ENCODE measurements around the gene PDIA6.

The PDIA6 gene

DNA sequence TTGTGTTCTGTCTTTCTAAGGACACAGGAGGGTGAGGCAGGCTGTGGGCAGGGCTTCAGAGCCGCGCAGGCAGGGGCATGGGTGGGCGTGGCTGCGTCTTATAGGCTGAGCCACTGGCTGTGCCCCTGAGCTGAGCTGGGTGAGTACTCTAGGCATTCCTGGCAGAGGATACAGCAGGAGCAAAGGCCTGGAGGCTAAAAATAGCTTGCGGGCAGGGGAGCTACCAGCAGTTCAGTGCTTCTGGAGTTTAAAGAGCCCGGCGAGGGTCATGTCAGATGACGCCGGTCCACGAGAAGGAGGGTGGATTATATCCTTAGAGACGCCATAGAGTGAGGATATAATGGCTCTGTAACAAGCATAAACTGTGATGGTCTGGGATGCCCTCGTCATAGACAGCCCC is 31.5 kb upstream of the PDIA6 start:
- Histone ChIP-seq H3K9ac (ENCODE audit: low read length) (no peak overlapping the region), H3K27me3 (replicated peaks; ENCODE audit: control insufficient read depth, insufficient read depth, low read length) (peaks cover 38% of the 10 kb centered on the region), H3K9me3 (ENCODE audit: control insufficient read depth, low read length) (peaks cover 37% of the 10 kb centered on the region), H3K4me3 (ENCODE audit: low read length) (no peak overlapping the region), H3K4me1 (ENCODE audit: control insufficient read depth, insufficient read depth, low read length) (no peaks in the 10 kb centered on the region), H3K36me3 (ENCODE audit: control insufficient read depth, insufficient read depth, low read length, severe bottlenecking) (no peaks in the 10 kb centered on the region)
- peak; percentile 80 for DNase-seq (ENCODE audit: low read depth)

DNA sequence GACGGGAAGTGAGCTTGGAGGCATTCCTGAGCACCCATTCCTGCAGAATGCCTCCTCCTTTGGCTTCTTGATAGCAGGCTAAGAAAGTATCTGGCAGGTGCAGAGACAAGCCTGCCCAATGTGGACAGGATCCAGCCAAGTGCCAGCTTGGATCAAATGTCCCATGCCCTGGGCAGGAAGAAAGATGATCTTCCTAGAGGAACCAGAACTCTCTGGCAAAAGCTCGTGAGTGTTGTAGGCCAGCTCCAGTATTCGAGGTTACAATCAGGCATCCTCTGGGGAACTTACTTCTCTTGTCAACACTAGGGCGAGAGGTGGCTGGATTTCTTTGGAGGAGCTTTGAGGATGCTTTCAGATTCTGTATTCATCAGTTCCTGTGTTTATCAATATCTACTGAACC is 29.9 kb upstream of the PDIA6 start:
- no peaks in the 10 kb centered on the region for H3K4me1 ChIP-seq (ENCODE audit: control insufficient read depth, insufficient read depth, low read length)
- no peak overlapping the region for H3K4me3 ChIP-seq (ENCODE audit: low read length)
- peaks cover 37% of the 10 kb centered on the region for H3K9me3 ChIP-seq (ENCODE audit: control insufficient read depth, low read length)
- H3K27me3 ChIP-seq (replicated peaks; ENCODE audit: control insufficient read depth, insufficient read depth, low read length): peaks cover 42% of the 10 kb centered on the region
- no peak for DNase-seq (ENCODE audit: low read depth)
- H3K9ac ChIP-seq (ENCODE audit: low read length): no peak overlapping the region
- H3K36me3 ChIP-seq (ENCODE audit: control insufficient read depth, insufficient read depth, low read length, severe bottlenecking): no peaks in the 10 kb centered on the region

DNA sequence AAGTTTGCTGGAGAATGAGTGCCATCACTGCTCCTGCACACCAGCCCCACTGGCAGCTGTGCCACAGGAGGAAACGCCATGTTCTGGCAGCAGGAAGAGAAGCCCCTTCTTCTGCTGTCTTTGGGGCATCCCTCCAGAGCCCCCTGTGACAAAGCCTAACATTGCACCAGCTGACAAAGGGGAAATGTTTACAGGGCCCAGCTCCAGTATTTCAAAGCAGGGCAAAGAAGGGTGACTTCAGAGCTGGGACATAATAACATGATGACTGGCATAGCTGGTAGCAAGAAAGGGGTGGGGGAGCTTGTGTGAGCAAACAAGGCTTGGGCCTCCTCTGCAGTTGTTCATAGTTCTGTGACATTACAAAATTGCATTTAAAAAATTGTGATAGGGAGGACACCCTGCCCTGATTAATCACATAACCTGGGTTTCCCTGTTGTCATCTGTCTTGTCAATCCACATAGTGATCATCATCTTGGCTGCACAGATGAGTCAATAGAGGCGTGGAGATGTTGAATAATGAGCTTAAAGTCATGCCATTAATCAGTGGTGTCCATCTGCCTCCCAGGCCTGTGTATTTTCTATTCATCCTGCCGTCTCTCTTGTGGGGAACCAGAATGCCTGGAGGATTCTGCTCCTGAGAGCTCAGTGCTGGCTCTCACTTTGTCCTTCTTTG is 29.1 kb upstream of the PDIA6 start:
- H3K27me3 ChIP-seq (replicated peaks; ENCODE audit: control insufficient read depth, insufficient read depth, low read length): peaks cover 50% of the 10 kb centered on the region
- H3K9ac ChIP-seq (ENCODE audit: low read length): no peak overlapping the region
- no peaks in the 10 kb centered on the region for H3K4me1 ChIP-seq (ENCODE audit: control insufficient read depth, insufficient read depth, low read length)
- DNase-seq (ENCODE audit: low read depth): no peak
- H3K9me3 ChIP-seq (ENCODE audit: control insufficient read depth, low read length): peaks cover 37% of the 10 kb centered on the region
- H3K4me3 ChIP-seq (ENCODE audit: low read length): no peak overlapping the region
- H3K36me3 ChIP-seq (ENCODE audit: control insufficient read depth, insufficient read depth, low read length, severe bottlenecking): no peaks in the 10 kb centered on the region

DNA sequence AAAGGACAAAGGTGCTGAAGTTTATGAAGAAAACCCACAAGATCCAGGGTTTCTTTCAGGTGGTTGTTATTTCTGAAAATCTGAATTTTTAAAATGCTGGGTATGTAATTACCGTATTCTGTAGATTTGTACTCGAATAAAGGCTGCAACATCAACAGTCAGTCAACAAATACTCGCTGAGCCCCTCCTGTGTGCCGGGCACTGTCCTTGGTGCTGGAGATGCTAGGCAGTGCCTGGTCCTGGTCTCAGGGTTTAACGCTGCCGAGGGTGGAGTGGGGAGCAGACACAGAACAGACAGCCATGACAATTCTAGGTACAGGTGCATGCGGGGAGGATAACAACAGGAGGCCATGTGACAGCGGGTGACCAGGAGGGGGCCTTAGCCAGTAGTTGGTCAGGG is 27.2 kb upstream of the PDIA6 start:
- H3K36me3 ChIP-seq (ENCODE audit: control insufficient read depth, insufficient read depth, low read length, severe bottlenecking): no peaks in the 10 kb centered on the region
- H3K9me3 ChIP-seq (ENCODE audit: control insufficient read depth, low read length): peaks cover 37% of the 10 kb centered on the region
- H3K9ac ChIP-seq (ENCODE audit: low read length): no peak overlapping the region
- H3K4me1 ChIP-seq (ENCODE audit: control insufficient read depth, insufficient read depth, low read length): no peaks in the 10 kb centered on the region
- peak; percentile 48 for DNase-seq (ENCODE audit: low read depth)
- H3K4me3 ChIP-seq (ENCODE audit: low read length): no peak overlapping the region
- H3K27me3 ChIP-seq (replicated peaks; ENCODE audit: control insufficient read depth, insufficient read depth, low read length): peaks cover 45% of the 10 kb centered on the region

DNA sequence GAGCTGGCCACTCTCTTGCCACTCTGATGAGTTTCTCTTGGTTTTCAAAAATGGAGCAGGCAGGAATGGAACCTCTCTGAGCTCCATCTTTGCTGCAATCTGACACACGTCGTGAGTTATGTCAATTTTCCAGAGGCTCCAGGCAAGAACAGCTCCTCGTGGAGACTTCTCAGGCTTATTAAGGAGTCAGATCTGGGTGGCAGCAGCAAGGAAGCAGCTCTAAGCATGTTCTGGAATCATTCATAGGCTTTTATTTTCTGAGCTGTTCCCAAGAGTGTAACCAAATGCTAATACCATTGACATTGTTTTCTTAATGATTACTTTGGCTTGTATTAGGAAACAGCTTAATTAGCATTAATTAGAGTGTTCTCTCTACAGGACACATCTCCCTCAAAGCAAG is 26.1 kb upstream of the PDIA6 start:
- no peak for DNase-seq (ENCODE audit: low read depth)
- peaks cover 36% of the 10 kb centered on the region for H3K9me3 ChIP-seq (ENCODE audit: control insufficient read depth, low read length)
- no peak overlapping the region for H3K4me3 ChIP-seq (ENCODE audit: low read length)
- no peak overlapping the region for H3K9ac ChIP-seq (ENCODE audit: low read length)
- H3K27me3 ChIP-seq (replicated peaks; ENCODE audit: control insufficient read depth, insufficient read depth, low read length): peaks cover 45% of the 10 kb centered on the region
- H3K4me1 ChIP-seq (ENCODE audit: control insufficient read depth, insufficient read depth, low read length): no peaks in the 10 kb centered on the region
- no peaks in the 10 kb centered on the region for H3K36me3 ChIP-seq (ENCODE audit: control insufficient read depth, insufficient read depth, low read length, severe bottlenecking)

DNA sequence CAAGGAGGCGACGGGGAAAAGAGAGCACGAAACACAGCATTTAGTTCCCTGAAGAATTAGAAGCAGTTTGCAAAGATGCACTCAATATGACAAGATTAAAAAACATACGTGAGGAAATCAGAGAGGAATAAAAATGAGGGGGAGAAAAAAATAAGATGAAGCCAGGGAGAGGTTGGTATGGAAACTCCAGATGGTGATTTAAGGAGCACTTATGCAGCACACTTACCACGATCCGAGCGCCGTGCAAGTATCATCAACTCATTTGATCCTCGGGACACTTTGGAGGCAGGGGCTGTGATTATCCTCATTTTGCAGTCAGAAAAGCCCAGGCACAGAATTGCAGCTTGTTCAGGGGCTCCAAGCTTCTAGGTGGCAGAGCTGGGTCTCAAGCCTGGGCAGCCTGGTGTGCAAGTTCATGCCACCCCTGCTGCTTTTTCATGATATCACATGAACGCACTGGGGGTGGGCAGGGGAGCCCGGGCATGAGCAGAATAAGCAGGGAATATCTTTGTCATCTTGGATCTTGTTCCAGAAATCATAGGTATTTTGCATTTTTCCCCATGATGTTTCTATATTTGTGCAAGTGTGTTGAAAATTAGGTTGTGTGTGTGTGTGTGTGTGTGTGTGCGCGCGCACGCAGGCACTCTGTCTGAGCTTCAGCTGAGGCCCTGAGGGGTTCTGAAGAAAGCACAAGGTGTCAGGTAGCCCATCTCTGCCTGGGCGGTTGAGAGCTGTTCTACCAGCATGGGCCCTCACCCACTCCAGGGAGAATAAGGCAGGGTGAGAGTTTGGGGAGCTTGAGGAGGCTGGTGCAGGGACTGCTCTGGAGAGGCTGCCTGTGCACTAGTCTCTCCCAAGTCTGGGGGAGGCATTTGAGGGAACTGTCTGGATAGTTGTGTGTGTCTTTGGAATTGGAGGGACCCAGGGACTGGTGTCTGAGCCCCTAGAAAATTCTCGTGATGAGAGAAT is 25.0 kb upstream of the PDIA6 start:
- H3K9ac ChIP-seq (ENCODE audit: low read length): no peak overlapping the region
- H3K36me3 ChIP-seq (ENCODE audit: control insufficient read depth, insufficient read depth, low read length, severe bottlenecking): no peaks in the 10 kb centered on the region
- no peak for DNase-seq (ENCODE audit: low read depth)
- H3K9me3 ChIP-seq (ENCODE audit: control insufficient read depth, low read length): peaks cover 29% of the 10 kb centered on the region
- H3K4me1 ChIP-seq (ENCODE audit: control insufficient read depth, insufficient read depth, low read length): no peaks in the 10 kb centered on the region
- H3K27me3 ChIP-seq (replicated peaks; ENCODE audit: control insufficient read depth, insufficient read depth, low read length): peaks cover 56% of the 10 kb centered on the region
- H3K4me3 ChIP-seq (ENCODE audit: low read length): no peak overlapping the region

DNA sequence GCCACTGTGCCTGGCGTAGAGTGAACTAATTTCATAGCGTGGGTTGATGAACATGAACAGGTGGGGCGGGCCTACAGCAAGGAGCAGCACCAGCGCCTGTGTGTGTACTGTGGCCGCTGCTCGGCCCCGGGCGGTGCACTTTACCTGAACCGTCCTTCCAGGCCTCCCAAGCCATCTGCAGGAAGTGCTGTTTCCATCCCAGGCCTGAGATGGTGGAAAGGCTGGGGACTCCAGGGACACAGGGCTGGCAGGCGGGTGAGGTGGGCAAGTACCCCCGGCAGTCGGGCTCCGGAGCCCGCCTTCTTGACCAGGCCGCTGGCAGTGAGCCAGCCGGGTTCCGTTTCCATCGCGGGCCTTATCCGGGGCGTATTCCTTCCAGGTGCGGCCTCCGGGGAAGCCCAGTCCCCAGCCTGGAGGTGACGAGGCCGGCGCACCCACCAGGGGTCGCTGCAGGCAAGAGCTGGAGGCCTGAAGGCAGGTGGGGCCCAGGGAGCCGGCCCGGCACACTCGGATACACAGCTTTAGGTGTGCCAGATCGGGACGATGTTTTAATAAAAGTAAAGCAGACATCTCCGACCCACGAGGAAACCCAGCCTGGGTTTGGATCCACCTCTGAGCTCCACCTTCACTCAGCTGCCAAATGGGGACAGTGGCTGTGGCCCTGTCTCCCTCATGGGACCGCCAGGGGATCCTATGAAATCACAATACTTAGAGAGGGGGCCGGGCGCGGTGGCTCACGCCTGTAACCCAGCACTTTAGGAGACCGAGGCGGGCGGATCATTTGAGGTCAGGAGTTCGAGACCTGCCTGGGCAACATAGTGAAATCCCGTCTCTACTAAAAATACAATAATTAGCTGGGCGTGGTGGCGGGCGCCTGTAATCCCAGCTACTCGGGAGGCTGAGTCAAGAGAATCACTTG is 22.7 kb upstream of the PDIA6 start:
- peak; percentile 74 for DNase-seq (ENCODE audit: low read depth)

DNA sequence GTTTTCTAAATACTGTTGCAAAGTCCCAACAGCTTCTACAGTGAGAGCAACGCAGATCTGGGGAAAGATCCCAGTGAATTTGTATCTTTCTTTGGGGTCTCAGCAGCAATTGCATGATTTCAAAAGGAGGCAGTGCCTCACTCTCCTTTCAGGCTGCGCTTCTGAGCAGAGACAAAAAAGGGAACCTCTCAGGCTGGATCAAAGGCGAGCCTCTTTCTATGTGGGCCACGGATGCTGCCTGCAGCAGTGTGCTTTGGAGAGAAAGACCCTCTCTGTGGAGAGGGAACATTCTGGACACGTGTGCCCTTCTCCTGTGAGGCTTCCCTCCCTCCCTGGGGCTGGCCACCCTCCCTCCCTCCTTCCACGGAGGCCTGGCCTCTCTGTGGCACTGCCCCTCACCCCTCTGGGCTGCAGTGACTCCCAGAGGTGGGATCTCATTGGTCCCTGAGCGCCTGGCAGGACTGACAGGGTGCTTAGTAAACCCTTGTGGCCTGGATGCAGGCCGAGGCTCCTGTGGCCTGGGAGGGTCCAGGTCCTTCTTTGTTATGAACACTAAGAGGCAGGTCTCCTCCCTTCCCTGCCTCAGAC is 21.6 kb upstream of the PDIA6 start:
- Histone ChIP-seq H3K9ac (ENCODE audit: low read length) (no peak overlapping the region), H3K36me3 (ENCODE audit: control insufficient read depth, insufficient read depth, low read length, severe bottlenecking) (no peaks in the 10 kb centered on the region), H3K9me3 (ENCODE audit: control insufficient read depth, low read length) (no peaks in the 10 kb centered on the region), H3K4me3 (ENCODE audit: low read length) (no peak overlapping the region), H3K27me3 (replicated peaks; ENCODE audit: control insufficient read depth, insufficient read depth, low read length) (peaks cover 66% of the 10 kb centered on the region), H3K4me1 (ENCODE audit: control insufficient read depth, insufficient read depth, low read length) (no peaks in the 10 kb centered on the region)
- no peak for DNase-seq (ENCODE audit: low read depth)

More for the DNA sequence above, 22.7 kb upstream of the PDIA6 start:
- peaks cover 66% of the 10 kb centered on the region for H3K27me3 ChIP-seq (replicated peaks; ENCODE audit: control insufficient read depth, insufficient read depth, low read length)
- no peaks in the 10 kb centered on the region for H3K36me3 ChIP-seq (ENCODE audit: control insufficient read depth, insufficient read depth, low read length, severe bottlenecking)
- H3K9me3 ChIP-seq (ENCODE audit: control insufficient read depth, low read length): peaks cover 7% of the 10 kb centered on the region
- no peaks in the 10 kb centered on the region for H3K4me1 ChIP-seq (ENCODE audit: control insufficient read depth, insufficient read depth, low read length)
- no peak overlapping the region for H3K9ac ChIP-seq (ENCODE audit: low read length)
- no peak overlapping the region for H3K4me3 ChIP-seq (ENCODE audit: low read length)

DNA sequence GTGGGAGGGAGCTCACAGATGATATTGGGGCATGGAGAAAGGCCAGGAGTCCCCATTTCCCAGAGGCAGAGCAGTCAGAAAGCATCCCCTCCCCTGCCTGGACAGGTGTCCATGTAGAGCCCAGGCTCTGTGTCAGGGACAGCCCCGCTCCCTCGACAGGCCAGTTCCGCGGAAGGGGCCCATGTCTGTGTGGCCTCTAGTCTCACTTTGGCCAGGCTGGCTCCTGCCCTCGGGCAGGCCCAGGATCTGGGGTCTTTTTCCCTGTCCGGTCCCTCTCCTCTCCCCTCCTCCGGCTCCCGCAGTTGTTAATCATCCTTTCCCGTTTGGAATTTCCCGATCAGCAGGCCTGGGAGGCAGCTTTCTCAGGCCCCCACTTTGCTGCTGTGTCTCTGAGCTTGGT is 20.4 kb upstream of the PDIA6 start:
- Histone ChIP-seq H3K36me3 (ENCODE audit: control insufficient read depth, insufficient read depth, low read length, severe bottlenecking) (no peaks in the 10 kb centered on the region), H3K4me3 (ENCODE audit: low read length) (no peak overlapping the region), H3K27me3 (replicated peaks; ENCODE audit: control insufficient read depth, insufficient read depth, low read length) (peaks cover 66% of the 10 kb centered on the region), H3K4me1 (ENCODE audit: control insufficient read depth, insufficient read depth, low read length) (no peaks in the 10 kb centered on the region), H3K9ac (ENCODE audit: low read length) (no peak overlapping the region), H3K9me3 (ENCODE audit: control insufficient read depth, low read length) (no peaks in the 10 kb centered on the region)
- DNase-seq (ENCODE audit: low read depth): no peak

DNA sequence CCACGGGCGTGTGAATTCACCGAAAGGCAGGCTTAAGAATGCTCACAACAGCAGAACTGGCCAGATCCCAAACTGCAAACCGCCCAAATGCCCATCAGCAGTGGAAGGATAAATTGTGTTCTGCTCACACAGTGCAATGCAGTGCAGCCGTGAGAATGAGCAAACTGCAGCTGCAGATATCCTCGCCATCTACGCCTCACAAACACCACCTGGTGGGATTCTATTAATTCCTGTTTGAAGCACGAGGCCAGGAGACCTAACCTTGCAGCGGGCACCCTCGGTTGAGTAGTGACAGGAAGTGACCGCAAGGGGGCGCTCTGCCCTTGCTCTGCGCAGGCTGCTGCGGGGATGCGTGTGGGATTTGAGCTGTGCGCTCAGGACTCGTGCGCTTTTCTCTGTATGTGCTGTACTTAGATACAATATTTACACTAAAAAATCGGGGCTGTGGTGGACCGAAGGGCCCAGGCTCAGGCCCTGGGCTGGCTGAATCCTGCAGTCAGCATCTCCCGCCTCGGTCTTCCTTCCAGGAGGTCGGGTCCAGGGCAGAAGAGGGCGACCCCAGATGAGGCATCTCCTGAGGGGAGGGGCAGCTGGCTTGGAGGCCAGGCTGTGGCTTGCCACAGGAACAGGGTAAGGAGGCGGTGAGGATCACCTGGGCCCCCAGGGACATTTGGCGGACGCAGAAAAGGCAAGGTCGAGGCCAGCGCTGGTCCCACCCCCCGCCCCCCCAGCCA is 19.8 kb upstream of the PDIA6 start:
- DNase-seq (ENCODE audit: low read depth): peak; percentile 90
- Histone ChIP-seq H3K36me3 (ENCODE audit: control insufficient read depth, insufficient read depth, low read length, severe bottlenecking) (no peaks in the 10 kb centered on the region), H3K27me3 (replicated peaks; ENCODE audit: control insufficient read depth, insufficient read depth, low read length) (peaks cover 62% of the 10 kb centered on the region), H3K4me1 (ENCODE audit: control insufficient read depth, insufficient read depth, low read length) (no peaks in the 10 kb centered on the region), H3K4me3 (ENCODE audit: low read length) (no peak overlapping the region), H3K9me3 (ENCODE audit: control insufficient read depth, low read length) (no peaks in the 10 kb centered on the region), H3K9ac (ENCODE audit: low read length) (no peak overlapping the region)
